Ovary (tissue), 9 donors: ENCODE data around the gene MAN1A1. TPM values are rescaled to one million over a fixed set of nuclear protein-coding genes. Genes with fewer than 3 reads are reported as not detected.

Experiments used
- DNase-seq, 5 donors: peaks; one replicate each; pipeline ENCODE4 v3.0.0-alpha.2; 2019 to 2020
- H3K27ac ChIP-seq, 2 donors: fragments of 200-600 bp; one replicate each; pipeline versions ENCODE4 v1.5.1 to v1.8.0; 2019 to 2022
- H3K27me3 ChIP-seq: fragments of 200-600 bp; one replicate; pipeline ENCODE4 v1.8.0; 2022
- H3K36me3 ChIP-seq: fragments of 200-600 bp; sonication (generic); one replicate; pipeline ENCODE4 v1.5.1; 2019
- H3K4me1 ChIP-seq: one replicate; pipeline ENCODE4 v1.8.1; 2013; ENCODE audit warnings: mild to moderate bottlenecking, moderate library complexity; ENCODE audit not compliant: insufficient read depth
- H3K4me3 ChIP-seq: fragments of 200-600 bp; sonication (generic); one replicate; pipeline ENCODE4 v1.5.1; 2017
- H3K9me3 ChIP-seq, 2 donors: fragments of 200-600 bp in 1 of 2; sonication (generic) in 1 of 2; one replicate each; pipeline versions ENCODE4 v1.5.1 to v1.8.1; 2013 to 2019; ENCODE audit warnings: mild to moderate bottlenecking in 1 of 2, moderate library complexity in 1 of 2
- EP300 ChIP-seq: sonication (generic); formaldehyde crosslinking; IDR thresholded peaks from one replicate; pipeline ENCODE4 v1.6.1; 2017; ENCODE audit warnings: antibody characterized with exemption
- POLR2A ChIP-seq: fragments of 450-650 bp; IDR thresholded peaks from one replicate; pipeline ENCODE4 v1.6.1; 2017; ENCODE audit warnings: antibody characterized with exemption, mild to moderate bottlenecking, moderate library complexity
- WGBS, 3 donors: extraction: QIAGEN DNeasy Blood & Tissue Kit in 1 of 3; methylation state at CpG; one replicate each; pipeline versions ENCODE4 v1.1.5 to v1.1.7; 2013 to 2017; 5-methylcytosine and 5-hydroxymethylcytosine counted together
- intact Hi-C, 4 donors: fragments of 100-400 bp; cut with DNase I; formaldehyde crosslinking; loops; one replicate each; pipeline versions ENCODE4 v1.11.0 to v1.15.1; 2022 to 2023
- polyA plus RNA-seq, 2 donors: library from polyadenylated mRNA; stranded (reverse); fragments of 200-250 nt in 1 of 2; fragments of 350-450 nt in 1 of 2; fragmentation: Illumina TruSeq in 1 of 2; extraction: RNeasy Lipid Tissue Mini Kit (QIAGEN cat#74804) in 1 of 2; gene quantifications; one replicate each; pipeline ENCODE4 v1.2.3, GENCODE V29; 2013 to 2014
- total RNA-seq, 7 donors: library from RNA; depleted of rRNA in 2 of 7; stranded (reverse); fragments of >200 nt in 2 of 7; fragmentation: NEBNext Ultra II Directional in 3 of 7; extraction: Animal tissue kit (Norgen Biotek cat#: 25700) in 3 of 7; gene quantifications; one replicate each; pipeline versions ENCODE4 v1.1.0 to v1.2.4, GENCODE V29; 2016 to 2023
- TF ChIP-seq, protein P1 (sequence below), 3 donors: fragments of 450-650 bp in 2 of 3; fragments of 200-600 bp in 1 of 3; IDR thresholded peaks; one replicate each; pipeline versions ENCODE4 v1.5.1 to v1.8.0; 2016 to 2022; ENCODE audit warnings: antibody characterized with exemption in 3 of 3, mild to moderate bottlenecking in 1 of 3
- donor health status: DM: no; HTN: no; CAD: no; lungs with moderate emphysema.
- donor health status: DM: no; HTN: no; CAD: no.
- donor health status: Bipolar disorder and iron deficiency.
- donor health status: DM: yes; HTN: yes; CAD: no.
- donor health status: DM: no; HTN: no; CAD: no.
- donor health status: DM: yes; HTN: yes; CAD: no.

Gene MAN1A1
- total and polyA plus RNA-seq, 9 donors = 22.1 to 49.6 (median 31.8) TPM

DNA sequence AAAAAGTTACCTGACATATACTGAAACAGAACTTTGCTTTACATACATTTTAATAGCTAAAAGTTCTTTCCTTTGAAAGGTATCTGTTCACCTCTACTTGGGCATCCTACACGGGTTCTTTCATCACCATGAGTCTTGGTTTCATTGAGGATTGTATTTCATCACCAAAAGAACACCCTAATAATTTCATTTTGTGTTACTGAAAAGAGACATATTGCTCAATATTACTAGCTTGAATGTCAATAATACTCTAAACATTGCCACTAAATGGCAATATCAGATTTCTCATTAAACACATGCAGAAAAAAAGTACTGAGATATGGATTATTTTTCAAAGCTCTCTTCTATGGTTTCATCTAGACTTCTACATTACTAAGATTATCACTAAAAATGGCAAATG is 30.8 kb downstream of the MAN1A1 start:
- Histone ChIP-seq H3K9me3 (no peaks in the 10 kb centered on the region), H3K36me3 (no peaks in the 10 kb centered on the region), H3K4me1 (no peaks in the 10 kb centered on the region), H3K27me3 (no peaks in the 10 kb centered on the region), H3K4me3 (no peak overlapping the region), H3K27ac (no peak overlapping the region)
- intact Hi-C loops = no loop called here
- TF ChIP-seq POLR2A = no peak
- no peak for TF ChIP-seq EP300
- TF ChIP-seq, protein P1, sequence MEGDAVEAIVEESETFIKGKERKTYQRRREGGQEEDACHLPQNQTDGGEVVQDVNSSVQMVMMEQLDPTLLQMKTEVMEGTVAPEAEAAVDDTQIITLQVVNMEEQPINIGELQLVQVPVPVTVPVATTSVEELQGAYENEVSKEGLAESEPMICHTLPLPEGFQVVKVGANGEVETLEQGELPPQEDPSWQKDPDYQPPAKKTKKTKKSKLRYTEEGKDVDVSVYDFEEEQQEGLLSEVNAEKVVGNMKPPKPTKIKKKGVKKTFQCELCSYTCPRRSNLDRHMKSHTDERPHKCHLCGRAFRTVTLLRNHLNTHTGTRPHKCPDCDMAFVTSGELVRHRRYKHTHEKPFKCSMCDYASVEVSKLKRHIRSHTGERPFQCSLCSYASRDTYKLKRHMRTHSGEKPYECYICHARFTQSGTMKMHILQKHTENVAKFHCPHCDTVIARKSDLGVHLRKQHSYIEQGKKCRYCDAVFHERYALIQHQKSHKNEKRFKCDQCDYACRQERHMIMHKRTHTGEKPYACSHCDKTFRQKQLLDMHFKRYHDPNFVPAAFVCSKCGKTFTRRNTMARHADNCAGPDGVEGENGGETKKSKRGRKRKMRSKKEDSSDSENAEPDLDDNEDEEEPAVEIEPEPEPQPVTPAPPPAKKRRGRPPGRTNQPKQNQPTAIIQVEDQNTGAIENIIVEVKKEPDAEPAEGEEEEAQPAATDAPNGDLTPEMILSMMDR (IDR thresholded peaks at IDR 0.05) = no peak
- WGBS, 3 donors = 46 to 100% (median 97%) methylated on average over 1 of the region's 1 CpG
- no peak for DNase-seq

DNA sequence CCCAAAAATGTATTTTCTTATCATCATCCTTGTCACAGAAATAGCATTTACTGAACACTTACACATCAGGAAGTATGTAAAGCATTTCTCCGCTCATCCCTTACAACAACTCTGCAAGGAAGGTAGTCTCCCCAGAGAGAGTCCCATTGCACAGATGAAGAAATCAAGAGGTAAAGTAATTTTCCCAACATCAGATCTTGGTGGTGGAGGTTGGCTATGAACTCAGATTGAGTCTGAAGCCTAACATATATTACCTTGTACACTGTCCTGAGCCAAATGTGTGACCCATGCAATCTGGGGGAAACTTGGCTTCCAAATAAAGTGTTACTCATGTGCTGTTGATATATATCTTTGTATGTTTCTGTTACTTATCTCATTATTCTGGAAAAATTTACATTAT is 31.4 kb downstream of the MAN1A1 start:
- Histone ChIP-seq H3K4me1 (no peaks in the 10 kb centered on the region), H3K36me3 (no peaks in the 10 kb centered on the region), H3K27me3 (no peaks in the 10 kb centered on the region), H3K4me3 (no peak overlapping the region), H3K9me3 (no peaks in the 10 kb centered on the region), H3K27ac (no peak overlapping the region)
- no peak for DNase-seq
- TF ChIP-seq, protein P1 (IDR thresholded peaks at IDR 0.05) = no peak
- TF ChIP-seq EP300 = no peak
- no peak for TF ChIP-seq POLR2A
- intact Hi-C loops = no loop called here
- WGBS, 3 donors = 93 to 97% (median 95%) methylated on average over 1 of the region's 1 CpG

DNA sequence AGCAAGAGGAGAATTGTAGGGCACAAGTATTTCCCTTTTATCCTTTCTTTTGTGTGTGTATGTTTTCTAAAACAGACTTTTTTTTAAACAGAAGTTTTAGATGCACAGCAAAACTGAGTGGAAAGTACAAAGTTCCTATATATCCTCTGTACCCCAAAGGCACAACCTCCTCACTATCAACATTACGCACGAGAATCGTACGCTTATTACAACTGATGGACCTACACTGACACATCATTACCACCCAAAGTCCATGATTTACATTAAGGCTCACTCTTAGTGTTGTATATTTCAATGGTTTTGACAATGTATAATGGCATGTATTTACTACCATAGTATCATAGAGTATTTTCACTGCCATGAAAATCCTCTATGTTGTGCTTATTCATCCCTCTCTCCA is 32.6 kb downstream of the MAN1A1 start:
- Histone ChIP-seq H3K36me3 (no peaks in the 10 kb centered on the region), H3K27me3 (no peaks in the 10 kb centered on the region), H3K9me3 (no peaks in the 10 kb centered on the region), H3K27ac (no peak overlapping the region), H3K4me1 (no peaks in the 10 kb centered on the region), H3K4me3 (no peak overlapping the region)
- no peak for DNase-seq
- 91 to 99% (median 98%) methylated on average over 4 of the region's 4 CpGs for WGBS, 3 donors
- intact Hi-C loops = no loop called here
- TF ChIP-seq, protein P1 (IDR thresholded peaks at IDR 0.05) = no peak
- no peak for TF ChIP-seq EP300
- no peak for TF ChIP-seq POLR2A

DNA sequence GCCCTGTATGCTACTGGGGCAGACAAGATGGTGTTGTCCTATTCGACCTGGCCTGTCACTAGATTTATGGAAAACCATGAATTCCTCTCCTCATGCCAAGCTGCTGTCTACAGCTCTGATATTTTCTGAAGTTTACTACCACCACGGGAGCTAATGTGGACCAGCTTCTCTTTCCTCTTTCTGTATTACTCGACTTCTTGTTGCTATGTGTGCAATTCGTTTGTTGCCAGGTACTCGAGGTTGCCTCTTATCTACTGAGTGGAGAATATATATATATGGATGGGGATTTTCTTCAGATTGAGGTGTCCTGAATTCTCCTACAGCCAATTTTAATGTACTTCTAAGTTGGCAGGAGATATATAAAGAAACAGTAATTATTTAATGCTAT is 34.7 kb downstream of the MAN1A1 start:
- H3K4me3 ChIP-seq = no peak overlapping the region
- no peaks in the 10 kb centered on the region for H3K9me3 ChIP-seq
- TF ChIP-seq, protein P1 (IDR thresholded peaks at IDR 0.05) = no peak
- TF ChIP-seq POLR2A (no peak), EP300 (no peak)
- no peak overlapping the region for H3K27ac ChIP-seq
- intact Hi-C loops = no loop called here
- H3K36me3 ChIP-seq = no peaks in the 10 kb centered on the region
- no peaks in the 10 kb centered on the region for H3K4me1 ChIP-seq
- no peak for DNase-seq
- WGBS, 3 donors = 62 to 78% (median 74%) methylated on average over 5 of the region's 5 CpGs
- no peaks in the 10 kb centered on the region for H3K27me3 ChIP-seq
